SW480 (cell line): ENCODE measurements around the gene WNT3A.

Source experiments
- DNase-seq: peaks from one replicate; pipeline ENCODE4 v3.0.0-alpha.2; 2016; ENCODE audit warnings: low spot score

WNT3A gene

GRCh38 chr1:228031276-228031995 is 24.6 kb downstream of the WNT3A start:
- no peak for DNase-seq

DNA sequence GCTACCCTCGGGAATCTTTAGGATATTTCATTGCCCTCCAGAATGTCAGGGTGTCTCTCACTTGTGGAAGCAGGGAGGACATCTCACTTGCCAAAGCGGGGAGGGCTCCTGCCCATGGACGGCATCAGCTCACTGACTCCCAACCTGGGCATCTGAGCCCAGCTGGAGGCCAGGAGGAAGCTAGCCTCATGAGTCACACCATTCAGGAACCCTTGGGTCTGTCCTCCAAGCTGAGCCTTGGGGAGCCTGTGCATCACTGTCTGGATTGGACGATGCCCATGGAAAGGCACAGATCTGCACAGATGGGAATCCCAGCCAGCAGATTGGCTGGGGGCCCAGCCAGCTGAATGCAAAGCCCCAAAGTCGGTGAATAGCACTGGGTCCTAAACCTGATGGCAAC is 25.2 kb downstream of the WNT3A start:
- no peak for DNase-seq

GRCh38 chr1:228033376-228033775 is 26.6 kb downstream of the WNT3A start:
- DNase-seq: no peak

DNA sequence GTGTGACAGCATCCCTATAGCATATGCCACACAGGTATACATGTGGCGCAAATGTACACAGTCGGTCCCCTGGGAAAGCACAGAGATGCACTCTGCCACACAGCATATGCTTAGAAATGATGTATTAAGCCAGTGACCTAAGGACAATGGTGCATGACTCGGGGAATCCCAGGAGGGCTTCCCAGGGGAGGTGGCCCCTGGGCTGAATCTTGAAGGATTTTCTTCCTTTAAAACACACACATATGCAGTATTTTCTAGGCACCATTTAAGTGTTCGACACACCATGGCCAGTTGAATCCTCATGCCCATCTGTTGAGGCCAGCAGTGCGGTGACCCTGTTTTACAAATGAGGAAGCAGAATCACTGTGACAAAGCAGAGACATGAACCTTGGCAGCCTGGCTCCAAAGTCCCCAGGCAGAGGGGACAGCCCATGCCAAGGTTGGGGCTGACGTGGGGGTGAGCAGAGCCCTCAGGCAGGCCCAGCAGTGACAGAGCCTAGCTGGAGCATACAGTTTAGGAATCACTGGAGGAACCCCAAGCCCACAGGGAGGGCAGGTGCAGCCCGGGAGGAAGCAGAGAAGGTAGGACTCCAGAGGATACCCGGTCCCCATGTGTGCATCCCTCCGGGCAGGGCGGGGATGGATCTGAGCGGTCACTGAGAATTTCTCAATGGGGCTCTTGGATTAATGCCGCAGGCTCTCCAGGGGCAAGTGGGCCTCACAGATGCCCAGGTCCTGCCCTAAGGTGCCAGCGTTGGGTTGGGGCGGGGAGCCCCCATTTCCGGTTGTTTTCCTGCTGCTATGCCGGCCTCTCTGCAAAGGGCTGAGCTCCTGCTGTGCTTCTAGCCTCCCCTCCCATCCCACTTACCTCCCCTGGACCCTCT is 28.4 kb downstream of the WNT3A start:
- DNase-seq: no peak

GRCh38 chr1:228035844-228036243 is 29.0 kb downstream of the WNT3A start:
- DNase-seq: no peak

GRCh38 chr1:228036701-228037231 is 30.0 kb downstream of the WNT3A start:
- DNase-seq: no peak

- DNase-seq: peak; percentile 24
These were observed 30.9 kb downstream of the WNT3A start for GRCh38 chr1:228037401-228038386.

DNA sequence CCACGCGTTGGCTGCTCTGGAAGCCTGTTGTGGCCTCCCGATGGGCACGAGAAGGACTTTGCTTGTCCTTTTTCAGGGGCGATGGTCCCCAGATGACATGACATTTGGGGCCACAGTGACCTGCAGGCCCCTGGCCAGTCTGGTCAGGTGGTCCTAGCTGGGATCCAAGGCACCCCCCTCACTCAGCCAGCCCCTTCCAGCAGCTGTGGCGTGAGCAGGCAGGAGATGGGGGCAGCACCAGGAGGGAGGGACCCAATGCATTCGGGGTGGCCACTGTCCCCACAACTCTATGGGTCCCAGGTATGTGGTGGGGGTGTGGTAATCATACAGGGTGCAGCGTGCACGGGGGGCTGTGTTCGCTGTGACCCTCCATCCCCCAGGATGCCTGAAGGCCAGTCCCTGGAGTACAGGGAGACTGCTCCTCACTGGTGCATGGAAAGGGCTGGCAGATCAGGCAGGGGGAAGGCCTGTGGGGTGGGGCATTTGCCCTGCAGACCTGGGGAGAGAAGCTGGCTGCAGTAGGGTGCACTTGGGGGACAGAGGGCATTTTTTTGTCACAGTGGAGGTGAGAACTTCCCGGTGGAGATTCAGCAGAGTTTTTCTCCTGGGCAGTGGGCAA is 31.7 kb downstream of the WNT3A start:
- no peak for DNase-seq

DNA sequence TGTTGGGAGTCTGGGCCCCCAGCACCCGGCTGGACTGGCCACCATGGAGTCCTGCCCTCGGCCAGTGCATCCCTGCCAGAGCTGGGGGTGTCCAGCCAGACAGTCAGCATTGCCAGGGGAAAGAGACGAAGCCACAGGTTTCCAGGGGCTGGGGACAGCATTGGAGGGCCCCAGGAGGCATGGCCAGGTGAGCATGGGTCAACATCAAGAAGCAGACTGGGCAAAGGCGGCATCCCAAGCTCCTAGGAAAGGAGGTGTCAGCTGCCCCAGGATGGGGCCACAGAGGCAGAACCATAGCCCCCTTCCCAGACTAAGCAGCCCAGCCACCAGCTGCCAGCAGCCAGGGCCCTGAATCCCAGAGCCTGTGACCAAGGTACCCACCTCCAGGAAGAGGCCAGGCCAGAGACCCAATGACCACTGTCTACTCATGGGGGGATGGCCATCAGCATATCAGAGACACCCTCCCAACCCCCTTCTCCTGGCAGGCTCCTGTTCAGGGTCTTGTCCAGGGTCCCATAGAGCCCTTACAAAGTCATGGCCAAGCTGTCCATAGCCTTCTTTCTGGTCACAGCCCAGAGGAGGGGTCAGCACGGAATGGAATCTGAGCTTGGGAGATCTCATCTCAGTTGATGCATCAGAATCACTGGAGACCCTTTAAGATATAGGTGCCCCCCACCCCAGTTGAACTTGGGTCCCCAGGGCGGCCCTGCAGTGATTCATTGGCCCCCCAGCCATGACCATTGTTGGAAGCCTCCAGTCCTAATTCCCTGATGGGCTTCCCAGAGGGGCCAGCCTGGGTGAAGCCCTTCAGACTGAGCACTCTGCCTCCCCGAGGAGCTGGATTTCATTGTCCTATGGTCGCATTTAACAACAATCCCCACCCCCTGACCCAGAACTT is 32.5 kb downstream of the WNT3A start:
- no peak for DNase-seq

- no peak for DNase-seq
These were observed 33.2 kb downstream of the WNT3A start for GRCh38 chr1:228039986-228040385.

DNA sequence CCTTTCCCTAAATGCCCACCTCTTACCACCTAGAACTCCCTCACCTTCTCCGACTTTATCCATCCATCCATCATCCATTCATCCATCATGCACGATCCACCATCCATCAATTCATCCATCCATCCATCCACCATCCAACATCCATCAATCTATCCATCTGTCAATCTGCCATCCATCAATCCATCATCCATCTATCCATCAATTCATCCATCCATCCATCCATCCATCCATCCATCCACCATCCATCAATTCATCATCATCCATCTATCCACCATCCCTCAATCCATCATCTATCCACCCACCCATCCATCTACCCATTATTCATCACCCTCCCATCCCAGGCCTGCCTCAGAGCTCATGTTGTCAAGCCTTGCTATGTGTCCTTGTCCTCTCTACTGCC is 34.5 kb downstream of the WNT3A start:
- no peak for DNase-seq

DNA sequence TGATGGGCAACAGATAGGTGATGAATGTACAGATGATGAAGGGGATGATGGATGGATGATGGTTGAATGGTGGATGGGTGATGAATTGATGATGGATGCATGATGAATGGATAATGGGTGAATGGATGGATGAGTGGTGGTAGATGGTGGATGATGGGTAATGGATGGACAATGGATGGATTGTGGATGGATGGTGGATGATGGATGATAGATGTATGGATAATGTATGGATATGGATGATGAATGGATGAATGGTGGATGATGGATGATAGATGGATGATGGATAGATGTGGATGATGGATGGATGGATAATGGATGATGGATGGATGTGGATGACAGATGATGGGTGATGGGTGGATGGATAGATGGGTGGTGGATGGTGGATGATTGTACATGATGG is 35.7 kb downstream of the WNT3A start:
- no peak for DNase-seq

DNA sequence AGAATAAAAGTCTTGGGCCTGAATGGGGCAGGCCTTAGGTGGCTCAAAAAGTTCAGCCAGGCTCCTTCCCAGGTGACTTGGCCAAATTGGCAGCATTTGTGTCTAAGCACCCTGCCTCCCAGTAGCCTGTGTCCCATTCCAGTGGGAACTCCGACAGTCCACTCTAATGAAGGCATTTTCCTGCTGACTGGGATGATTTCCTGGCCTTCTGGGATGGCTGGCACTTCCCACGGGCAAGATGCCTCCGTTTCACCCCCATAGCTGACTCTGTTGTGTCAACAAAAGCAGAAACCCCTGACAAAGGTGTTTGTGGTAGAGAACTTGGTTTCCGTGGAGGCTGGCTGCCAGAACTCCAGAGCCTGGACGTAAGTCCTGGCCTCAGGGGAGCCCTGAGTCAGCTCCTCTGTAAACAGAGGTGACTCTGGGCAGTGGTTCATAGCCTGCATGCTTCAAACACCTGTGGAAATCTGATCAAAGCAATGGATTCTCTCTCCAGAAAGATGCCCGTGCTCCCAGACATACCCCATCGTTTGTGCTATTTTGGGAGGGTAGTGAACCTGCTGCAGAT is 36.6 kb downstream of the WNT3A start:
- DNase-seq: peak; percentile 53

- DNase-seq: no peak
These were observed 38.2 kb downstream of the WNT3A start for GRCh38 chr1:228044961-228045360.

- no peak for DNase-seq
These were observed 38.6 kb downstream of the WNT3A start for GRCh38 chr1:228045405-228045804.

- DNase-seq: no peak
These were observed 39.1 kb downstream of the WNT3A start for GRCh38 chr1:228045871-228046270.

DNA sequence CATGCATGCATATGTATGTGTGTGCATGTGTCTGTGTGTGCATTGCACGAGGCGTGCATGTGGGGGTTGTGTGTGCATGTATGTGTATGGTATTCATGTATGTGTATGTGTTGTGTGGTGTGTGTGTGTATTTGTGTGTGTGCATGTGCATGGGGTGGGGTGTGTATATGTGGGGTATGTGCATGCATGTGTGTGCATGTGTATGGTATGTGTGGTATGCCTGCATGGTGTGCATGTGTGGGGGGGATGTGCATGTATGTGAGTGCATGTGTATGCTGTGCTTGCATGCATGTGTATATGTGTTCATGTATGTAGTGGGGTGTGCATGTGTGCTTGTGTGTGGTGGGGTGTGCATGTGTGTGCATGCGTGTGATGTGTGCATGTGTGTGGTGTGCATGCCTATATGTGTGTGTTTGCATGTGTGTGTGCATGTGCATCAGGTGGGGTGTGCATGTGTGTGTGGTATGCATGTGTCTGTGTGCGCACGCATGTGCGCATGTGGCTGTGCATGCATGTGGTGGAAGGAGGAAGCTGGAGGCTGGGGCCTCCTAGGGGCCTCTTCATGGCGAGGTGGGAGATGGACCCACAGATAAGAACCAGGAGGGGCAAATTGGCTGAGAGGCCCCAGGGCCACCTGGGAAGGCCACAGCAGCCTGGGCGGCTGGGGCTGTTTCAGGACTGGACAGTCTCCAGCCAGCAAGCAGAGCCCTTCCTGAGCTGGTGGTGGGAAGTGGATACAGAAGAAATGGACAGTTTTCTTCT is 39.8 kb downstream of the WNT3A start:
- DNase-seq: no peak

GRCh38 chr1:228047183-228047466 is 40.3 kb downstream of the WNT3A start:
- no peak for DNase-seq

- no peak for DNase-seq
These were observed 41.3 kb downstream of the WNT3A start for GRCh38 chr1:228048120-228048519.
